HG03571 (cell line): ENCODE data around the gene TWSG1.
"Not testable (repeated sequence)": the region's sequence is repeated elsewhere in the genome, so short reads cannot be mapped to it uniquely, and the experiment has no call there.

ENCODE experiments used
- ATAC-seq: cut with Tn5 transposase; IDR thresholded peaks from one replicate; pipeline ENCODE4 v1.9.1; 2021; ENCODE audit not compliant: unreplicated experiment

Gene TWSG1

DNA sequence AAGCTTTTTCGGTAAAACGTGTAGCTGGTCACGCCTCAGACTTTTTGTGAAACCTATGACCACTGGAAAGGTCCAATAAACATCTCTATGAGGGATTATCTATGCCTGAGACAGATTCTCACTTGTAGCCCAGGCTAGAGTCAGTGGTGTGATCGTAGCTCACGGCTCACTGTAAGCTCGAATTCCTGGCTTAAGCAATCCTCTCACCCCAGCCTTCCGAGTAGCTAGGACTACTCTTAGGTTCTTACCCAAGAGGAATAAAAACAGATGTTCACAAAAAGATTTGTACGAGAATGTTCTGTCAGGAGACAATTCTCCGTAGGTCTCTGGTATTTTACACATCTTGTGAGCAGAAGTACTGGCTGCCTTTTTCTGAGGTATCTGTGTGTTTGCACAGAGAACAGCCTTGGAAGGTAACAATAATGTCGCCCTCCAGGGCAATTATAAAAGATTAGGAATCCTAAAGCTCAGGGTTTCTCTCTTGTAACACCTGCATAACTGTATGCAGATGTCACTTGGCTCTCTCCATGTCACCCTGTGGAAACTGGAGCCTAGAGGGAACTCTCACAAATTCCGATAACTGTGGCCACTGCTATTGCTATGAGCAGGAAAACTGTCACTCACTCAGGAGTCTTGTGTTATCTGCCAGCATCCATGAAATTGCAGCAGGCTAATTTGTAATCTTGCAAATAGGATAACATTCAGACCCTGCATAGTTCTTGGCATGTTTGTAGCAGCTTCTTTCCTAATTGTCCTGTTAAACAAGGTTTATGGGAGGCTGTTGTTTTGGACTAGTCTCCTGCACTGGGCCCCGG is 115.2 kb downstream of the TWSG1 start:
- no peak for ATAC-seq

DNA sequence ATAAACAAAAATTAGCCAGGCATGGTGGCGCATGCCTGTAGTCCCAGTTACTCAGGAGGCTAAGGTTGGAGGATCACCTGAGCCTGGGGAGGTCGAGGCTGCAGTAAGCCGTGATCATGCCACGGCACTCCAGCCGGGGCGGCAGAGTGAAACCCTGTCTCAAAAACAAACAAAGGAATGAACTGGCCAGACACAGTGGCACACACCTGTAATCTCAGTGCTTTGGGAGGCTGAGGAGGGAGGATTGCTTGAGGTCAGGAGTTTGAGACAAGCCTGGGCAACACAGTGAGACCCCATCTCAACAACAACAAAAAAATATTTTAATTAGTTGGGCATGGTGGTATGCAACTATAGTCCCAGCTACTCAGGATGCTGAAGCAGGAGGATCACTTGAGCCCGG is 116.3 kb downstream of the TWSG1 start:
- ATAC-seq, result not testable (repeated sequence)
